Measurements from ENCODE around the gene JMJD8.

JMJD8 gene

DNA sequence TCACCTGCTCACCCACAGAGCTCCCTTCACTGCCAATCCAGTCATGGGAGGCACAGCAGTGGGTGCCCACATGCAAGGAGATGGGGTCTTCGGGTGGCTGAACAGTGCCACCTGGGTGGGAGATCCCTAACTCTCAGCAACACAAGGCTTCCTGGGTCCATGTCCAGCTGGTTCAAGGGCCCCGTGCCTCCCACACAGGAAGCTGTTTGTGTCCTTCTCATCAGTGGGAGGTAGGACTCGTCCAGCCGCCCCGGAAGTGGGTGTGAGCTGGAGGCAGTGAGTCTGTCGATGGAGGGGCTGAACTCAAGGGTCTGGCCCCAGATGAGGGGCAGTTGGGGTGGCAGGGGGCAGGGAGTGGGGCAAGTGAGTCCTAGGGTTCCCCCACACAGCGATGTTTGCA is 19.9 kb upstream of the JMJD8 start:
- H3K79me2 ChIP-seq (ENCODE audit: control insufficient read depth, insufficient read depth, low read length), result no peaks in the 10 kb centered on the region
- no peak overlapping the region for H3K4ac ChIP-seq (ENCODE audit: low read depth, low read length)
- H3K18ac ChIP-seq (ENCODE audit: low read length), result no peak overlapping the region
- no CpG with 5 or more reads among the region's 7 CpGs for WGBS (ENCODE audit: extremely low coverage, insufficient coverage, low lambda C conversion rate)
- H3K4me2 ChIP-seq (ENCODE audit: low read length), result no peak overlapping the region
- no peak overlapping the region for H2BK120ac ChIP-seq (ENCODE audit: low read depth, low read length)
- no peak overlapping the region for H3K9ac ChIP-seq (ENCODE audit: low read length)
- no peak overlapping the region for H2BK5ac ChIP-seq (ENCODE audit: low read length)
- no peak overlapping the region for H3K4me3 ChIP-seq (ENCODE audit: low read length)
- H3K27ac ChIP-seq (ENCODE audit: low read depth, low read length), result no peak overlapping the region
- no peaks in the 10 kb centered on the region for H3K4me1 ChIP-seq (ENCODE audit: control insufficient read depth, low read depth, low read length)
- no peak overlapping the region for H3K23ac ChIP-seq (ENCODE audit: low read length)
- H4K8ac ChIP-seq (ENCODE audit: low read depth, low read length), result no peak overlapping the region
- H4K5ac ChIP-seq (ENCODE audit: low read length), result no peak overlapping the region
- H2AK5ac ChIP-seq (ENCODE audit: low read length), result no peak overlapping the region
- no peak for DNase-seq
- no peak overlapping the region for H3K56ac ChIP-seq (ENCODE audit: low read length)
- H3K27me3 ChIP-seq (ENCODE audit: insufficient read depth, low read length, poor library complexity), result peaks cover 40% of the 10 kb centered on the region
- no peaks in the 10 kb centered on the region for H3K79me1 ChIP-seq (ENCODE audit: low read length)
- H2BK15ac ChIP-seq (replicated peaks; ENCODE audit: low read depth), result no peak overlapping the region
- no peaks in the 10 kb centered on the region for H3K36me3 ChIP-seq (ENCODE audit: control insufficient read depth, insufficient read depth, low read length)

DNA sequence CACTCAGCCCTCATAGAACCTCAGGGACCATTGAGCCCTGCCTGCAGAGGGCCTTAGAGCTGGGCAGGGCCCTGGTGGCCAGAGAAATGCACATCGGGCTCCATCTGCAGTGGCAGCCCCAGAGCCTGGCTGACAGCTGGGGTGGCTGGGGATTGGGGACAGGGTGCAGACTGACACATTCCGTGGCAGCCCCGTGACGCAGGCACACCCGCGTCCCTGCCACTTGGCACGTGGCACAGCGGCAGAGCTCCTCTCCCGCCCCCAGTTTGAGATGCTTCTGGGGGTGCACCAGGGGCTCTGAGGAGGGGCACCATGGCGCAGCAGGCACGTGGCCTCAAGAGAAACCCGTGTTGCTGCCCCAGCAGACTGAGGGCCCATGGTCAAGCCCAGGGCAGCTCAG is 19.3 kb upstream of the JMJD8 start:
- Histone ChIP-seq H4K8ac (ENCODE audit: low read depth, low read length) (no peak overlapping the region), H3K4me1 (ENCODE audit: control insufficient read depth, low read depth, low read length) (no peaks in the 10 kb centered on the region), H3K4ac (ENCODE audit: low read depth, low read length) (no peak overlapping the region), H3K4me2 (ENCODE audit: low read length) (no peak overlapping the region), H2BK15ac (replicated peaks; ENCODE audit: low read depth) (no peak overlapping the region), H3K4me3 (ENCODE audit: low read length) (no peak overlapping the region), H3K23ac (ENCODE audit: low read length) (no peak overlapping the region), H3K9ac (ENCODE audit: low read length) (no peak overlapping the region), H3K79me2 (ENCODE audit: control insufficient read depth, insufficient read depth, low read length) (no peaks in the 10 kb centered on the region), H2BK120ac (ENCODE audit: low read depth, low read length) (no peak overlapping the region), H3K56ac (ENCODE audit: low read length) (no peak overlapping the region), H2AK5ac (ENCODE audit: low read length) (no peak overlapping the region), H3K36me3 (ENCODE audit: control insufficient read depth, insufficient read depth, low read length) (no peaks in the 10 kb centered on the region), H3K79me1 (ENCODE audit: low read length) (no peaks in the 10 kb centered on the region), H3K18ac (ENCODE audit: low read length) (no peak overlapping the region), H2BK5ac (ENCODE audit: low read length) (no peak overlapping the region), H3K27me3 (ENCODE audit: insufficient read depth, low read length, poor library complexity) (peaks cover 40% of the 10 kb centered on the region), H4K5ac (ENCODE audit: low read length) (no peak overlapping the region), H3K27ac (ENCODE audit: low read depth, low read length) (no peak overlapping the region)
- DNase-seq, result no peak
- WGBS (ENCODE audit: extremely low coverage, insufficient coverage, low lambda C conversion rate), result no CpG with 5 or more reads among the region's 12 CpGs

DNA sequence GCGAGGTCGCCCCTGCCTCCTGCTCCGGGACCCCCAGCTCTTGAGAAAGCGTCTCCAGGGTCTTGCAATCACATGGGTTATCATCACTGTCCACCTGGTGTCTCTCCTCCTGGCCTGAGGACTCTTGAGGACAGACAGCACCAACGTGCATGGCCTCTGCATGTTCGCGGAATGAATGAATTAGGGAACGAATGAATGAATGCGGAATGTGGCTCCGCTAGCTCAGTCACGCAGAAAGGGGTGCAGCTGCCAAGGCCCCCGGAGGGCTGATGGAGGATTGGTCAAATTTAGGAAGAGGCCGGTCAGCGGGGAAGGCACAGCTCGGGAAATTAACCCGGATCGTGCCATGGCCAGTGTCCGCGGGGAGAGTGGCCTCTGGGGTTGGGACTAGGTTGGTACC is 18.2 kb upstream of the JMJD8 start:
- no peak overlapping the region for H2AK5ac ChIP-seq (ENCODE audit: low read length)
- no peaks in the 10 kb centered on the region for H3K36me3 ChIP-seq (ENCODE audit: control insufficient read depth, insufficient read depth, low read length)
- H2BK120ac ChIP-seq (ENCODE audit: low read depth, low read length), result no peak overlapping the region
- no peak for DNase-seq
- H3K23ac ChIP-seq (ENCODE audit: low read length), result no peak overlapping the region
- H3K4me2 ChIP-seq (ENCODE audit: low read length), result no peak overlapping the region
- no peaks in the 10 kb centered on the region for H3K4me1 ChIP-seq (ENCODE audit: control insufficient read depth, low read depth, low read length)
- no peak overlapping the region for H3K18ac ChIP-seq (ENCODE audit: low read length)
- WGBS (ENCODE audit: extremely low coverage, insufficient coverage, low lambda C conversion rate), result no CpG with 5 or more reads among the region's 19 CpGs
- no peak overlapping the region for H3K4me3 ChIP-seq (ENCODE audit: low read length)
- no peak overlapping the region for H2BK5ac ChIP-seq (ENCODE audit: low read length)
- H3K27ac ChIP-seq (ENCODE audit: low read depth, low read length), result no peak overlapping the region
- H3K27me3 ChIP-seq (ENCODE audit: insufficient read depth, low read length, poor library complexity), result peaks cover 40% of the 10 kb centered on the region
- no peak overlapping the region for H3K4ac ChIP-seq (ENCODE audit: low read depth, low read length)
- H4K5ac ChIP-seq (ENCODE audit: low read length), result no peak overlapping the region
- no peaks in the 10 kb centered on the region for H3K79me2 ChIP-seq (ENCODE audit: control insufficient read depth, insufficient read depth, low read length)
- no peak overlapping the region for H3K9ac ChIP-seq (ENCODE audit: low read length)
- H3K79me1 ChIP-seq (ENCODE audit: low read length), result no peaks in the 10 kb centered on the region
- H3K56ac ChIP-seq (ENCODE audit: low read length), result no peak overlapping the region
- H2BK15ac ChIP-seq (replicated peaks; ENCODE audit: low read depth), result no peak overlapping the region
- no peak overlapping the region for H4K8ac ChIP-seq (ENCODE audit: low read depth, low read length)

DNA sequence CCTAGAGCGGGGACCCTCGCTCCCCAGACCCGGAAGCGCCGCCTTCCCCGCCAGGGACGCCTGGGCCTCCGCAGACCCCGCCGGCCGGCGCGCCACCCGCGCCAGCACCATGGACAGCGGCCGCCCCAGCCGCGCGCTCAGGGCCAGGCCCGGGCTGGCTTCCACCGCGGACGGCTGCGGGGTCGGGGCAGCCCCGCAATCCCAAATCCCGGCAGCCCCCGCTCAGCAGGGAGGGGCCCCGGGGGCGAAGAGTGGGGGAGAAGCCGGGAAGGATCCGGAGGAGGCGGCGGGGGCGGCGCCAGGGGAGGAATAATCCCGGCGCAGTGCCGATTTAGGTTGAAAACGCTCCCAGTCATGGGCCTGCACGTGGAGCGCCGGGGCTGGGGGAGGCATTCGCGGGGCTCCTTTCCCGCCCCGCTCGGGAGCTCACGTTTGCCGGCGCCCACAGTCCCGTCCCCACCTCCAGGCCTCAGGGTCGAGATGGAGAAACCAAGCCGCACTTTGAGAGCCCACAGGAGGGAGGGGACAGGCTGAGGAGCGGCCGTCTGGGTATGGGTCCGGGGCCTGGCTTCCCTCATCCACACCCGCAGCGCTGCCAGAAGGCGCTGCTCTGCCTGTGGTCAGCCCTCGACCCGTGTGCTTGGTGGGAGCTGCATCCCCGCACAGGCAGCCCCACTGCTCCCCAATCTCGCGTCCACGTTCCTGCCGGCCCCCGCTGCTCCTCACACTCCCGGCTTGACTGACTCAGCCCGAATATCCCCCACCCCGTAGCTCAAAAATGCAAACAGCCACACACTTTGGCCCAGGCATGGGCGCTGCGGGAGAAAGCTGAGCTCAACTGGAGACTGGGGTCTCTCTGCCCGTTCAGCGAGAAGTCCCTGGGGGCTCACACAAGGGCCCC is 16.8 kb upstream of the JMJD8 start:
- Histone ChIP-seq H2BK120ac (ENCODE audit: low read depth, low read length) (no peak overlapping the region), H4K8ac (ENCODE audit: low read depth, low read length) (no peak overlapping the region), H3K4me3 (ENCODE audit: low read length) (no peak overlapping the region), H3K36me3 (ENCODE audit: control insufficient read depth, insufficient read depth, low read length) (no peaks in the 10 kb centered on the region), H3K56ac (ENCODE audit: low read length) (no peak overlapping the region), H2AK5ac (ENCODE audit: low read length) (no peak overlapping the region), H3K27me3 (ENCODE audit: insufficient read depth, low read length, poor library complexity) (peaks cover 28% of the 10 kb centered on the region), H3K4ac (ENCODE audit: low read depth, low read length) (no peak overlapping the region), H3K79me2 (ENCODE audit: control insufficient read depth, insufficient read depth, low read length) (no peaks in the 10 kb centered on the region), H3K9ac (ENCODE audit: low read length) (no peak overlapping the region), H3K27ac (ENCODE audit: low read depth, low read length) (no peak overlapping the region), H3K23ac (ENCODE audit: low read length) (no peak overlapping the region), H2BK5ac (ENCODE audit: low read length) (no peak overlapping the region), H4K5ac (ENCODE audit: low read length) (no peak overlapping the region), H3K4me2 (ENCODE audit: low read length) (no peak overlapping the region), H3K79me1 (ENCODE audit: low read length) (no peaks in the 10 kb centered on the region), H3K4me1 (ENCODE audit: control insufficient read depth, low read depth, low read length) (no peaks in the 10 kb centered on the region), H3K18ac (ENCODE audit: low read length) (no peak overlapping the region), H2BK15ac (replicated peaks; ENCODE audit: low read depth) (no peak overlapping the region)
- DNase-seq, result peak; percentile 50
- no CpG with 5 or more reads among the region's 76 CpGs for WGBS (ENCODE audit: extremely low coverage, insufficient coverage, low lambda C conversion rate)

DNA sequence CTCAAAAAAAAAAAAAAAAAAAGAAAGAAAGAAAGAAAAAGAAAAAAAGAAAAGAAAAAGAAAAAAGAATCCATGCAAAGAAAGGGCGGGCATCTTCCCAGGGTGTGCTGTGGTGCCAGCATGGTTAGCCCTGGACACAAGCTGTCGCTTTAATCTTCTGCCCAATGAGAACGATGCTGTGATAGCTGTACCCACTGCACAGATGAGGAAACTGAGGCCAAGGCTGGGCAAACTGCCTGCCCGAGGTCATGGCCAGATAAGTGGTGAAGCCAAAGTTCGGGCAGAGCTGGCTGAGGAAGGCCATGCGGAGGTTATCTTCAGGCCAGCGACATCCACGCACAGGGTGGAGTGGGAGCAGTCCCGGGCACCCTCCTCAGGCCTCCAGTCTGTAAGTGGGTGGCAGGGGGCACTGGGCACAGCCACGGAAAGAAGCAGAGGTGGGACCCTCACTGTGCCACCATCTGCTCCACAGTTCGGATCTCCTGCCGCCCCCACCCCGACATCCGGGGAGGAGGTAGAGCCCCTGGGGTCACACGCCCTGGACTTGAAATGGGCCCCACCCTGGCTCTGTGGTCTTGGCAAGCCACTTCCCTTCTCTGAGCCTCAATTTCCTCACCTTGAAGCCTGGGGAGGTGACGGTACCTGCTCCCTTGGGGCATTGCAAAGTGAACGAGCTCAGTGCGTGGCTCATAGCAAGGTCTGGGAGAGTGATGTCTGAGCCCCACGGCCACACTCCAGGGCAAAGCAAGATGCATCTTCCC is 15.0 kb upstream of the JMJD8 start:
- WGBS (ENCODE audit: extremely low coverage, insufficient coverage, low lambda C conversion rate), result no CpG with 5 or more reads among the region's 19 CpGs

More for the DNA sequence above, 15.0 kb upstream of the JMJD8 start:
- Histone ChIP-seq H3K36me3 (ENCODE audit: control insufficient read depth, insufficient read depth, low read length) (no peaks in the 10 kb centered on the region), H3K27ac (ENCODE audit: low read depth, low read length) (no peak overlapping the region), H4K5ac (ENCODE audit: low read length) (no peak overlapping the region), H2AK5ac (ENCODE audit: low read length) (no peak overlapping the region), H3K4ac (ENCODE audit: low read depth, low read length) (no peak overlapping the region), H3K4me2 (ENCODE audit: low read length) (no peak overlapping the region), H2BK5ac (ENCODE audit: low read length) (no peak overlapping the region), H3K18ac (ENCODE audit: low read length) (no peak overlapping the region), H3K23ac (ENCODE audit: low read length) (no peak overlapping the region), H3K79me2 (ENCODE audit: control insufficient read depth, insufficient read depth, low read length) (no peaks in the 10 kb centered on the region), H4K8ac (ENCODE audit: low read depth, low read length) (no peak overlapping the region), H3K79me1 (ENCODE audit: low read length) (no peaks in the 10 kb centered on the region), H2BK120ac (ENCODE audit: low read depth, low read length) (no peak overlapping the region), H3K9ac (ENCODE audit: low read length) (no peak overlapping the region), H3K27me3 (ENCODE audit: insufficient read depth, low read length, poor library complexity) (peaks cover 32% of the 10 kb centered on the region), H2BK15ac (replicated peaks; ENCODE audit: low read depth) (no peak overlapping the region), H3K4me1 (ENCODE audit: control insufficient read depth, low read depth, low read length) (no peaks in the 10 kb centered on the region), H3K56ac (ENCODE audit: low read length) (no peak overlapping the region), H3K4me3 (ENCODE audit: low read length) (no peak overlapping the region)
- no peak for DNase-seq

All from mesendoderm (in vitro differentiated cells).